AG10803 (cell line): ENCODE measurements around the gene TFPT.
A peak's percentile ranks its signal among the peaks of the same experiment; 100 is the strongest.
"Not testable (repeated sequence)": the region's sequence is repeated elsewhere in the genome, so short reads cannot be mapped to it uniquely, and the experiment has no call there.

Experiments used
- DNase-seq: peaks from one replicate; pipeline ENCODE4 v3.0.0; 2010; ENCODE audit warnings: low read depth
- H3K4me3 ChIP-seq: 2 replicates; pipeline ENCODE4 v1.5.1; 2011; ENCODE audit warnings: mild to moderate bottlenecking, low read length, control low read depth
- CTCF ChIP-seq: conservative IDR thresholded peaks from 2 replicates; pipeline ENCODE4 v1.5.1; 2011; ENCODE audit warnings: mild to moderate bottlenecking, low read length, control low read depth, inconsistent platforms

Gene TFPT

GRCh38 chr19:54104998-54105715, 10.3 kb downstream of the TFPT start:
- TF ChIP-seq CTCF, result no peak
- no peak overlapping the region for H3K4me3 ChIP-seq
- peak; percentile 35 for DNase-seq

- peak within 1 kb of the TSS; percentile 96 for H3K4me3 ChIP-seq
- no peak for TF ChIP-seq CTCF
- peak; percentile 98 for DNase-seq
These were observed 12.9 kb downstream of the TFPT start, which contains the start of gene NDUFA3 for GRCh38 chr19:54102421-54103169. Gene NDUFA3 (plus strand): TSS chr19:54102855. CDS start chr19:54102879, 24 bp downstream.

- peak; percentile 21 for DNase-seq
- H3K4me3 ChIP-seq, result no peak within 1 kb of the TSS
- no peak for TF ChIP-seq CTCF
These were observed 14.9 kb downstream of the TFPT start, which contains the start of gene OSCAR for GRCh38 chr19:54100561-54100960. Gene OSCAR (minus strand): TSS chr19:54100803. CDS start chr19:54100792, 11 bp downstream.

GRCh38 chr19:54099903-54100255, 15.6 kb downstream of the TFPT start:
- not testable (repeated sequence) for DNase-seq, H3K4me3 ChIP-seq

GRCh38 chr19:54099190-54099902, 16.1 kb downstream of the TFPT start:
- no peak overlapping the region for H3K4me3 ChIP-seq
- no peak for DNase-seq
- no peak for TF ChIP-seq CTCF

GRCh38 chr19:54096617-54097106, 18.8 kb downstream of the TFPT start:
- DNase-seq, result peak; percentile 68
- peak; percentile 57 for TF ChIP-seq CTCF
- H3K4me3 ChIP-seq, result peak overlapping the region; percentile 57

- DNase-seq, result peak; percentile 52
- H3K4me3 ChIP-seq, result peak overlapping the region; percentile 57
These were observed 19.4 kb downstream of the TFPT start for GRCh38 chr19:54095859-54096616.
